Measurements from ENCODE around the gene S100A7.
A peak's percentile ranks its signal among the peaks of the same experiment; 100 is the strongest.
"Not testable (repeated sequence)": the region's sequence is repeated elsewhere in the genome, so short reads cannot be mapped to it uniquely, and the experiment has no call there.

S100A7 gene

DNA sequence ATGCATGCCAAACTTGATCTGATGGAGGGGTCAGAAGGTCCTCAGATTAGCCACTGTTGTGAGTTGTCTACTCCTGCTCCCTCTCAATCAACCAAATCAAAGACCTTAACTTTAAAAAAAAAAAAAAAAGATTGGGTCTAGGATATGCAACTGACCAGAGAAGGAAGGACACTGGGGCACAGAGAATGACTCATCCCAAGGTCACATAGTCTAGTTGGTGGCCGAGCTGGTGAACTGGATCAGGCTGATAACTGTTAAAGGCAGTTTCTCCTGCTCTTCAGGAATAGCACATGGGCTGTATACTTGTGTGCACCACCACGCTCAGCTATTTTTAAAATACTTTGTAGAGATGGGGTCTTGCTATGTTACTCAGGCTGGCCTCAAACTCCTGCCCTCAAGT lies 14.8 kb upstream of the S100A7 start:
- TF ChIP-seq CTCF (IDR thresholded peaks at IDR 0.05; ENCODE audit: low read depth, low read length), result no peak
- no peak overlapping the region for H3K4me3 ChIP-seq (ENCODE audit: low read depth, low read length)

DNA sequence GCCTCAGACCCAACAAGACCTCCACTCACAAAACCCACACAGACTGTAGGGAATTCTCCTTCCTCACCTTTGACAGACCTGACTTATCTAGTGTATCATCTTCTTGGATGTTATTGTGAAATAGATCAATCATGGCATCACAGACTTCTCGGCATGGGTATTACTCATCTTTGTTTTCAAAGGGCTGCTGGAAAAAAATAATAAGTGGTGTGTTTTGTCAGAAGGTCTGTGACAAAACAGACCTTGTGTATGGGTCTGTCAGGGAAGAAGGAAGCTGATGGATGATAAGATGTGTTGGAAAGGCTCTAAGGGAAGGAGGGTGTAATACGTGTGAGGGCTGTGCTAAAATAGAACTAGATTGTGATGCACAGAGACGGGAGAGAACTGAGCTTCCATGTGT lies 13.9 kb upstream of the S100A7 start:
- no peak overlapping the region for H3K4me3 ChIP-seq (ENCODE audit: low read depth, low read length)
- no peak for TF ChIP-seq CTCF (IDR thresholded peaks at IDR 0.05; ENCODE audit: low read depth, low read length)

DNA sequence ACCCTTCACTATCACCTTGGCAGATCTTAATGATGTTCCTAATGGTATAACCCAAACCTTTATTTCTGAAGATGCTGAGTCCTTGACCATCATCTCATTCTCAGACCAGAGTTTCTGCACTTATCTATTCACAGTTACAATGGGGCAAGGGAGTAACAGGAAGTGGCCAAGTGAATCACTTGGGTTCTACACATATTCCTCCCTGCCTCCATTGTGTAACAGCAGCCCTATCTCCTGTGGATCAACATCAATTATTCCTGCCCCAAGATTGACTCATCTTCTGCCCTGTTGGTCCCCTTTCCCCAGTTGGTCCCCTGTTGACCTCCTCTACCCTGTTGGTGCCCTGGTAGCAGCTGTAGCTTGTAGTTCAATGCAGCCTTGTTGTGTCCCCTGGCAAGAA lies 10.3 kb upstream of the S100A7 start:
- no peak overlapping the region for H3K4me3 ChIP-seq (ENCODE audit: low read depth, low read length)
- no peak for TF ChIP-seq CTCF (IDR thresholded peaks at IDR 0.05; ENCODE audit: low read depth, low read length)

- TF ChIP-seq CTCF (IDR thresholded peaks at IDR 0.05; ENCODE audit: low read depth, low read length), result no peak
- H3K4me3 ChIP-seq (ENCODE audit: low read depth, low read length), result no peak overlapping the region
These were observed 6.5 kb upstream of the S100A7 start for GRCh38 chr1:153466908-153467307.

DNA sequence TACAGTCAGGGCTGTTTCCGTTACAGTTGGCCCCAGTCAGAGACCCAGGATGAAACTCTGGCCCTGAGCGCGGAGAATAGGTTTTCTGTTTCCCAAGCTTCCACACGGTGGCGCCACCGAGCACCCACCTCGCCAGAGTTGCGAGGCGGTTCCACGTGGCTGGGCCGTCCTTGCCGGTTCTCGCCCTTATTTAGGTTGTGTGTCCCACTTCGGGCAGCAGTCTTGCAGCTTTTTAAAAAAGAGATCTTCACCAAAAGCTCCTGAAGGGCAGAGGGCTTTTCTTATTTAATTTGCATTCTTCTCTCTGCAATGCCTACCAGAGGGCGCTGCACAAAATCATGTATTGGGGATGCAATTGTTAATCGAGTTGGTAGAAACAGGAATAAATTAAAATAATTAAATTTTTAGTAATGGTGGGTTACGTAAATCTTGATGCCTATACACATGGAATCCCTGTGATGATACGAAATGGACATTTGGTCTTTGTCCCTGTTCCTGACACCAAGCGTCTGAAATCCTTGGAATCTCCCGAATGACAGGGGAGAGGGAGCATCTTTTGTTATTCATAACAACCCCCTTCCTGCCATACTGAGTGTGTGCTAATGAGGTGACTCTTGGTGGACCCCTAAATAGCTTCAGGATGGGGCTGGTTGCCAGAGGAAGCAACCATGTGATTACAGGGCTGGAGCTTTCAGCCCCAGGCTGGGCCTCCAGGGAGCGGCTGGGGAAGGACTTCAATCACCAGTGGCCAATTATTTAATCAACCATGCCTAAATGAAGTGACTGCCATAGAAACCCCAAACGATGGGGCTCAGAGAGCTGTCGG lies 5.6 kb upstream of the S100A7 start:
- TF ChIP-seq CTCF (IDR thresholded peaks at IDR 0.05; ENCODE audit: low read depth, low read length), result peak; percentile 67
- H3K4me3 ChIP-seq (ENCODE audit: low read depth, low read length), result no peak overlapping the region

- H3K4me3 ChIP-seq (ENCODE audit: low read depth, low read length), result not testable (repeated sequence)
These were observed 2.3 kb upstream of the S100A7 start for GRCh38 chr1:153462741-153463140.

- no peak for TF ChIP-seq CTCF (IDR thresholded peaks at IDR 0.05; ENCODE audit: low read depth, low read length)
- no peak overlapping the region for H3K4me3 ChIP-seq (ENCODE audit: low read depth, low read length)
These were observed 796 bp downstream of the S100A7 start for GRCh38 chr1:153459655-153460054.

DNA sequence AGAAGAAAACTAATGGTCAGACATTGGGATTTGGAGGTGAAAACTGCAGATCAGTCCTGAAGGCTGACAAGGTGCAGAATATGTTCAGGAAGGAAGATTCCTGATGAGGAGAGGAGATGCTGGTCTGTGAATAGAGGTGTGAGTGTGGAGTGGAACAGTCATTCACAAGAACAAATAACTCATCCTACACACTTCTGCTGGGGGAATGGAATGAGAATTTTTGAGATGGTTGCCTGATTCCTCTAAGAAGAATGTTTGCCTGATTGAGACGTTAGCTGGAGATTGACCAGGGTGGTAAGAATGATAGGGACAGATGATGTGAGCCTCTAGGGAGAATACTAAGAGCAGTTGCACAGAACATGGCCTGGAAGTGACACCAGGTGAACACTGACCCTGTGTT lies 4.1 kb downstream of the S100A7 start:
- TF ChIP-seq CTCF (IDR thresholded peaks at IDR 0.05; ENCODE audit: low read depth, low read length), result no peak
- H3K4me3 ChIP-seq (ENCODE audit: low read depth, low read length), result no peak overlapping the region

GRCh38 chr1:153448851-153449250 lies 11.6 kb downstream of the S100A7 start:
- H3K4me3 ChIP-seq (ENCODE audit: low read depth, low read length), result not testable (repeated sequence)
